Keratinocyte (primary cell): Measurements from ENCODE around the gene TINAG. TPM values are rescaled to one million over a fixed set of nuclear protein-coding genes. Genes with fewer than 3 reads are reported as not detected.

Experiments used
- DNase-seq: peaks from one replicate; pipeline ENCODE4 v3.0.0-alpha.2; 2011; ENCODE audit warnings: low read depth, missing footprints, low spot score
- FAIRE-seq: peaks from 2 replicates; lab custom pipeline; 2011; peaks lifted over from hg19 to GRCh38; lab: Jason Lieb, UNC
- H2AFZ ChIP-seq: 2 replicates; pipeline ENCODE4 v1.6.0; 2012; ENCODE audit warnings: low read length, control low read depth, inconsistent platforms; ENCODE audit not compliant: control insufficient read depth
- H3K27ac ChIP-seq: 2 replicates; pipeline ENCODE4 v1.5.1; 2011; ENCODE audit warnings: low read length; ENCODE audit not compliant: control insufficient read depth, insufficient read depth
- H3K27me3 ChIP-seq: 3 replicates; pipeline ENCODE4 v1.6.0; 2011; ENCODE audit warnings: low read length; ENCODE audit not compliant: control insufficient read depth, insufficient read depth; ENCODE audit errors: extremely low read depth
- H3K36me3 ChIP-seq, 2 experiments: 2 replicates in 1 of 2; 3 replicates in 1 of 2; pipeline ENCODE4 v1.5.1; 2011; ENCODE audit warnings: low read length in 2 of 2, mild to moderate bottlenecking in 1 of 2; ENCODE audit not compliant: control insufficient read depth in 2 of 2, insufficient read depth in 2 of 2; ENCODE audit errors: extremely low read depth in 1 of 2
- H3K4me1 ChIP-seq: 3 replicates; pipeline ENCODE4 v1.5.1; 2011; ENCODE audit warnings: low read length; ENCODE audit not compliant: control insufficient read depth, insufficient read depth; ENCODE audit errors: extremely low read depth
- H3K4me2 ChIP-seq: 3 replicates; pipeline ENCODE4 v1.6.0; 2011; ENCODE audit warnings: low read depth, low read length; ENCODE audit not compliant: control insufficient read depth, insufficient read depth; ENCODE audit errors: extremely low read depth
- H3K4me3 ChIP-seq, 3 experiments: fragments of 200-600 bp in 1 of 3; sonication (generic) in 1 of 3; 2 replicates in 2 of 3; 3 replicates in 1 of 3; pipeline ENCODE4 v1.5.1; 2011 to 2016; ENCODE audit warnings: low read length in 3 of 3, mild to moderate bottlenecking in 3 of 3, control low read depth in 2 of 3, inconsistent platforms in 1 of 3, low read depth in 1 of 3, mixed read lengths in 1 of 3, mixed run types in 1 of 3, moderate library complexity in 1 of 3; ENCODE audit not compliant: control insufficient read depth in 2 of 3, insufficient read depth in 2 of 3; ENCODE audit errors: extremely low read depth in 1 of 3
- H3K79me2 ChIP-seq: 2 replicates; pipeline ENCODE4 v1.6.0; 2012; ENCODE audit warnings: low read length; ENCODE audit not compliant: control insufficient read depth, insufficient read depth
- H3K9ac ChIP-seq: 3 replicates; pipeline ENCODE4 v1.6.0; 2011; ENCODE audit warnings: low read length; ENCODE audit not compliant: control insufficient read depth, insufficient read depth; ENCODE audit errors: extremely low read depth
- H3K9me1 ChIP-seq: 3 replicates; pipeline ENCODE4 v1.6.0; 2011; ENCODE audit warnings: low read length; ENCODE audit not compliant: control insufficient read depth, insufficient read depth; ENCODE audit errors: extremely low read depth
- H3K9me3 ChIP-seq: 2 replicates; pipeline ENCODE4 v1.5.1; 2012; ENCODE audit warnings: low read depth, low read length; ENCODE audit not compliant: control insufficient read depth
- H4K20me1 ChIP-seq: 3 replicates; pipeline ENCODE4 v1.6.0; 2011; ENCODE audit warnings: low read length; ENCODE audit not compliant: control insufficient read depth, insufficient read depth; ENCODE audit errors: extremely low read depth
- CTCF ChIP-seq, 3 experiments: IDR thresholded peaks in 1 of 3; conservative IDR thresholded peaks in 1 of 3; optimal IDR thresholded peaks in 1 of 3; 2 replicates in 2 of 3; 3 replicates in 1 of 3; pipeline versions ENCODE3 to v1.5.1; 2011; ENCODE audit warnings: low read length in 3 of 3, mild to moderate bottlenecking in 3 of 3, moderate library complexity in 2 of 3, control low read depth in 1 of 3, inconsistent platforms in 1 of 3; ENCODE audit not compliant: insufficient read depth in 2 of 3; ENCODE audit errors: extremely low read depth in 1 of 3
- EZH2 ChIP-seq: IDR thresholded peaks from one replicate; pipeline ENCODE4 v1.6.1; 2012; ENCODE audit warnings: inconsistent platforms, mild to moderate bottlenecking, low read length, moderate library complexity
- dilution Hi-C: fragments of 300-500 bp; cut with MboI; formaldehyde crosslinking; loops from one replicate; pipeline ENCODE4 v1.7.0; 2020; ENCODE audit warnings: low sequenced_read_pairs; ENCODE audit not compliant: extremely low pct_ligation_motif_present
- polyA plus RNA-seq, 5 experiments: library from polyadenylated mRNA; depleted of rRNA in 3 of 5; stranded (reverse) in 3 of 5; stranded (forward) in 1 of 5; unstranded in 1 of 5; fragments of >200 nt; gene quantifications; 1 replicate in 1 of 5; 2 replicates in 3 of 5; 3 replicates in 1 of 5; pipeline versions ENCODE4 v1.2.1 to v1.2.3, GENCODE V29; 2011 to 2012; ENCODE audit warnings: missing spikeins in 2 of 5, low read depth in 1 of 5, low replicate concordance in 1 of 5

Gene TINAG
- polyA plus RNA-seq, 1 donor (not counting 4 experiments of a cell fraction or from before 2014, with no cell fraction given), result not detected

DNA sequence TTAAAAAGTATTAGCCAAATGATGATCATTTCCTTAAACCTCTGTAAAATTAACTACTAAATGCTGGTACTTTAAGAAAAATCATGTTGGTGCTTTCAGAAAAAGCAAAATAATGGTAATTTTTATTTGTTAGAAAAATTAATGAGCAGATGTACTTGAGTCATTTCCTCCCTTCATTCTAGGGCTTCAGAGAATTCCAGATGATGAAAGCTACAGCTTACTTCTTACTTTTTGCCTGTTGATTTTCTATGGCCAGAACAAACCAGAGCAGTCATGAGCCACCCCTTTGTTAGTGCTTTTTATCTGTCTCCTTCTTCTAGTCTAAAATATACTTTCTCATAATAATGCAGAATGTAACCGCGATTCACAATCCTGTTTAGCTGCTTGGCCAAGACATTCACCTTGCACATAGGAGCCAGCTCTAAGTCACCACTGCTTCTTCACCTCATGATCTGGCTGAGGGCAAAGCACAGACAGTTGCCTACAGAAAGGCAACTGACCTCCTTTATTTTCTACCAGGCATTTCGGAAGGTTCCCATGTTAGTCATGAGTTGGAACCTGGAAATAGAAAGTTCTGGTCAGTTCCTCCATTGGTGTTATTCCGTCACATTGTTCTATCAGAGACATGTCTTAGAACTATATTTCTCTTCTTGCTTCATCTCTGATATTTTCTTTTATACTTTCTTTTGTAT is 43.5 kb upstream of the TINAG start:
- no peak overlapping the region for H3K4me3 ChIP-seq
- no peak for DNase-seq
- no peaks in the 10 kb centered on the region for H3K9me1 ChIP-seq
- TF ChIP-seq EZH2 (no peak), CTCF (optimal IDR thresholded peaks at IDR 0.05 in 1 of 3, IDR thresholded peaks at IDR 0.05 in 1 of 3, conservative IDR thresholded peaks at IDR 0.05 in 1 of 3; ENCODE audit: extremely low read depth in 1 of 3, insufficient read depth in 2 of 3, low read length in 3 of 3) (no peak)
- no peaks in the 10 kb centered on the region for H3K9me3 ChIP-seq
- H2AFZ ChIP-seq, result no peak overlapping the region
- no peak overlapping the region for H3K4me2 ChIP-seq
- H3K79me2 ChIP-seq, result no peaks in the 10 kb centered on the region
- no peaks in the 10 kb centered on the region for H3K36me3 ChIP-seq
- no peaks in the 10 kb centered on the region for H4K20me1 ChIP-seq
- no peaks in the 10 kb centered on the region for H3K4me1 ChIP-seq
- no peak overlapping the region for H3K27ac ChIP-seq
- no peaks in the 10 kb centered on the region for H3K27me3 ChIP-seq
- peak; percentile 53 for FAIRE-seq
- H3K9ac ChIP-seq, result no peak overlapping the region
- dilution Hi-C loops, result no loop called here

DNA sequence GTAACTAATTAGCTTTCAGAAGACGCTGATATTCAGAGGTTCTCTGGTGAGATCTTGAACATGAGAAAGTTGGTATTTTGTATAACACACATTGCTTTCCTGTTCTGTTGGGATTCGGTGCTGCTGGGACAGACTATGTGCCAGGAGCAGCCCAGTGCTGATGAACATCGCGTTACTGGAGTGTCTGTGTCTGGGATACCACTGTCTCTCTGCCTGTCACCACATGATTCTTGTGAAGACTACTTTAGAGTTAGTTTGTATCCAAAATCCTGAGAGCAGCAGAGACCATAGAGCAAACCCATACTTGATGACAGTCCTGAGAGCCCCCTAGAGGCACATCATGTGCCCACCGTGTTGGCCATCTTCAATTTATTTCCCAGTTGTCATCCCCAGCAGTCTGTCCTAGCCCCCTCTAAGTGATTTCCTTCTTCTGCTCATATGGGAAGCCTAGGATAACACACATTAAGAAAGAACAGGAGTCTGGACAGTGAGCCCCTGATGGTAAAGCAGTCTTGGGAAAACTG is 41.8 kb upstream of the TINAG start:
- H3K4me2 ChIP-seq, result no peak overlapping the region
- FAIRE-seq (no peak), DNase-seq (no peak)
- no peak overlapping the region for H2AFZ ChIP-seq
- no peak overlapping the region for H3K27ac ChIP-seq
- H3K36me3 ChIP-seq, result no peaks in the 10 kb centered on the region
- no peaks in the 10 kb centered on the region for H4K20me1 ChIP-seq
- TF ChIP-seq EZH2 (no peak), CTCF (optimal IDR thresholded peaks at IDR 0.05 in 1 of 3, IDR thresholded peaks at IDR 0.05 in 1 of 3, conservative IDR thresholded peaks at IDR 0.05 in 1 of 3; ENCODE audit: extremely low read depth in 1 of 3, insufficient read depth in 2 of 3, low read length in 3 of 3) (peak in 1 of 3 experiments; percentile 6)
- no peaks in the 10 kb centered on the region for H3K9me1 ChIP-seq
- no peaks in the 10 kb centered on the region for H3K27me3 ChIP-seq
- no peak overlapping the region for H3K9ac ChIP-seq
- no peaks in the 10 kb centered on the region for H3K4me1 ChIP-seq
- no peaks in the 10 kb centered on the region for H3K79me2 ChIP-seq
- no peaks in the 10 kb centered on the region for H3K9me3 ChIP-seq
- no peak overlapping the region for H3K4me3 ChIP-seq
- dilution Hi-C loops, result no loop called here
